ENCODE data around the gene HOXA11.

Gene HOXA11

DNA sequence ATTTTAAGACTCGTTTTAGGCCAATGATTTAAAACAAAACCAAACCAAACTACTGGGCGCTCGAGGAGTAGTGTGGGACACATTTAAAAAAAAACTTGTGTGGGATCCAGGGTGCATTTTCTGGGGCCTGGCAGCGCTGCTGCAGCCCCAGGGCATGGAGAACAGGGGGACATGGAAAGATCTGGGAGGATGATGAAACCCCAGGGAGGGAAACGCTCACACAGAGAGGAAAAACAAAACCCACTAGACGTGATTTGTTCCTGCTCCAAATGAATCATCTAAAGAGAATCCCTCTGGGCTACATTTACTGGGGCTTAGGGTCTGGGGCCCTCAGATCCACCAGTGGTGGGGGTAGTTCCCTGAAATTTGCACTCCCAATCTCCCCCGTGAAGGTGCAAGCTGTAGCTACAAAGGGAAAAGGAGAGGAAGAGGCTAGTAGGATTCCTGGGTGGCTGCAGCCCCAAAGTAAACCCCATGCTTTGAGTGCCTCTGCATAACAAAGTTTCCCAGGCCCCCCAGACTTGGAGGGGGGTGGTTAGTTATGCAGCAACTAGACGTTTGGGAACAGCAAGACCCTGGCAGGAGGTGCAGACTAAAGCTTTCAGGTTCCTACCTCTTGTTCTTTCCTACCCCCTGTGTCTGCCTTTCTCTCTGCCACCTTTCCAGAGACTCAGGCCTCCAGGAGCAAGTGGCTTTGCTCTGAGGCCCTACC is 29.4 kb upstream of the HOXA11 start:
- TF ChIP-seq EZH2 (IDR thresholded peaks at IDR 0.05; ENCODE audit: borderline replicate concordance, low read depth, low read length, severe bottlenecking) (no peak), CTCF (IDR thresholded peaks at IDR 0.05; ENCODE audit: borderline replicate concordance, extremely low read depth, low read length, poor library complexity, severe bottlenecking) (no peak)
- H3K4me1 ChIP-seq (ENCODE audit: insufficient read depth, low read length), result no peaks in the 10 kb centered on the region
- H3K27me3 ChIP-seq (ENCODE audit: insufficient read depth, low read length, poor library complexity), result no peaks in the 10 kb centered on the region
- H2AFZ ChIP-seq (ENCODE audit: low read depth, low read length), result no peak overlapping the region
- no peak overlapping the region for H3K4me3 ChIP-seq (ENCODE audit: low read depth in 1 of 2, low read length in 2 of 2)
- no peak overlapping the region for H3K27ac ChIP-seq (ENCODE audit: low read length)
- ATAC-seq (ENCODE audit: insufficient read depth, low read depth) (no peak), DNase-seq (no peak)
- H3K9ac ChIP-seq (ENCODE audit: low read depth, low read length), result no peak overlapping the region
- H3K4me2 ChIP-seq (ENCODE audit: insufficient read depth, low read length), result no peak overlapping the region
- H3K79me2 ChIP-seq (ENCODE audit: insufficient read depth, low read length), result no peaks in the 10 kb centered on the region
- no peaks in the 10 kb centered on the region for H3K36me3 ChIP-seq (ENCODE audit: insufficient read depth, low read length)
- no peaks in the 10 kb centered on the region for H3K9me3 ChIP-seq (ENCODE audit: insufficient read depth, low read length, severe bottlenecking)
- no peaks in the 10 kb centered on the region for H4K20me1 ChIP-seq (ENCODE audit: insufficient read depth, low read length)

DNA sequence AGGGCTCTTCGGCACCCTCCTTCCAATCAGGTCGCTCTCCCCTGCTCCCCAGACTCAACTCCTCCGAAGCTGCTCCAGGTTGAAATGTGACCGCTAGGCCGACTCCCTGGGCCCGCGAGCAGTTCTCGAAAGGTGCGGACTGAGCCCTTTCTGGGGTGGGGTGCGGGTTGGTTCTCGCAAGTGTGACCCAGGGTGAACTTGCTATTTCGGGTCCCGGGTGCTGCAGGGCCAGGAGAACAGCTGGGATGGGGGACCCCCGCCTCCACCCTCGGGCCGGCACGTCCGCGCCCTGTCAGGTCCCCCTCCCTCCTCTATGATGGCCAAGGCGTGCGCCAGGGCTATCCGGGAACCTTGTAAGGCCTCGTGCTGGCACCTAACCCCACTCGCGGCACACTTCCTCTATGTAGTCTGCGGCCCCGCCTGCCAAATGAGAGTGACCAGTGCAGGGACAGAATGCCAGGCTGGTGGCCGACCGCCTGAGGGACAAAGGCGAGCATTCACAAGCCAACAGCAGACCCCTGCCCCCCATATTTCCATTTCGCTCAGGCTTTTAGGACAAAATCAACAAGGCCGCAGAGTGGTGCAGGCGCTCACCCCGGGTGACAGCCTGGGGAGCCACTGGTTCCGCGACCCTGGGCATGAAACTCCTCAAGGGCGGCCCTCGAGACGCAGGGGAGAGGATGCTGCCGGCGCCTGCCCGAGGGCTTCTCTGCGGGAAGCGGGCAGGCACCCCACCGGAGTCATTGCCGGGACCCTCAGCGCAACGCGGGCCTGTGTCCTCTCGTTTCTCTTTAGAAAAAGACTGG is 28.6 kb upstream of the HOXA11 start:
- Histone ChIP-seq H3K27me3 (ENCODE audit: insufficient read depth, low read length, poor library complexity) (no peaks in the 10 kb centered on the region), H3K79me2 (ENCODE audit: insufficient read depth, low read length) (no peaks in the 10 kb centered on the region), H3K4me1 (ENCODE audit: insufficient read depth, low read length) (no peaks in the 10 kb centered on the region), H3K36me3 (ENCODE audit: insufficient read depth, low read length) (no peaks in the 10 kb centered on the region), H3K4me3 (ENCODE audit: low read depth in 1 of 2, low read length in 2 of 2) (no peak overlapping the region), H4K20me1 (ENCODE audit: insufficient read depth, low read length) (no peaks in the 10 kb centered on the region), H3K4me2 (ENCODE audit: insufficient read depth, low read length) (no peak overlapping the region), H3K9me3 (ENCODE audit: insufficient read depth, low read length, severe bottlenecking) (no peaks in the 10 kb centered on the region), H3K9ac (ENCODE audit: low read depth, low read length) (no peak overlapping the region), H3K27ac (ENCODE audit: low read length) (no peak overlapping the region), H2AFZ (ENCODE audit: low read depth, low read length) (no peak overlapping the region)
- no peak for DNase-seq
- no peak for TF ChIP-seq CTCF (IDR thresholded peaks at IDR 0.05; ENCODE audit: borderline replicate concordance, extremely low read depth, low read length, poor library complexity, severe bottlenecking)
- no peak for TF ChIP-seq EZH2 (IDR thresholded peaks at IDR 0.05; ENCODE audit: borderline replicate concordance, low read depth, low read length, severe bottlenecking)
- ATAC-seq (ENCODE audit: insufficient read depth, low read depth), result no peak

GRCh38 chr7:27212497-27213432 is 27.7 kb upstream of the HOXA11 start:
- ATAC-seq (ENCODE audit: insufficient read depth, low read depth) (no peak), DNase-seq (no peak)
- H2AFZ ChIP-seq (ENCODE audit: low read depth, low read length), result no peak overlapping the region
- TF ChIP-seq EZH2 (IDR thresholded peaks at IDR 0.05; ENCODE audit: borderline replicate concordance, low read depth, low read length, severe bottlenecking) (no peak), CTCF (IDR thresholded peaks at IDR 0.05; ENCODE audit: borderline replicate concordance, extremely low read depth, low read length, poor library complexity, severe bottlenecking) (no peak)
- no peak overlapping the region for H3K4me2 ChIP-seq (ENCODE audit: insufficient read depth, low read length)
- H3K9me3 ChIP-seq (ENCODE audit: insufficient read depth, low read length, severe bottlenecking), result no peaks in the 10 kb centered on the region
- H4K20me1 ChIP-seq (ENCODE audit: insufficient read depth, low read length), result no peaks in the 10 kb centered on the region
- H3K36me3 ChIP-seq (ENCODE audit: insufficient read depth, low read length), result no peaks in the 10 kb centered on the region
- no peak overlapping the region for H3K27ac ChIP-seq (ENCODE audit: low read length)
- no peaks in the 10 kb centered on the region for H3K79me2 ChIP-seq (ENCODE audit: insufficient read depth, low read length)
- no peaks in the 10 kb centered on the region for H3K4me1 ChIP-seq (ENCODE audit: insufficient read depth, low read length)
- no peak overlapping the region for H3K9ac ChIP-seq (ENCODE audit: low read depth, low read length)
- no peak overlapping the region for H3K4me3 ChIP-seq (ENCODE audit: low read depth in 1 of 2, low read length in 2 of 2)
- peaks cover 2% of the 10 kb centered on the region for H3K27me3 ChIP-seq (ENCODE audit: insufficient read depth, low read length, poor library complexity)

Data from DND-41 (cell line).